ENCODE data around the gene ATG4A. TPM values are rescaled to one million over a fixed set of nuclear protein-coding genes. Genes with fewer than 3 reads are reported as not detected.

The ATG4A gene
- total and polyA plus RNA-seq, 8 donors = 8.9 to 14.6 (median 10.1) TPM

- FAIRE-seq (no peak), ATAC-seq (no peak), DNase-seq (no peak)
- H3K27ac ChIP-seq = no peak overlapping the region
- H3K36me3 ChIP-seq = no peaks in the 10 kb centered on the region
- TF ChIP-seq CTCF (IDR thresholded peaks at IDR 0.05) = no peak
- H3K9me3 ChIP-seq = no peaks in the 10 kb centered on the region
- no peaks in the 10 kb centered on the region for H3K4me1 ChIP-seq
- intact Hi-C loops (cut with DNase I) = no loop called here
- no peak overlapping the region for H3K4me3 ChIP-seq
- H3K27me3 ChIP-seq = peaks cover 0 to 3% (median 0%) of the 10 kb centered on the region in 4 donors
Measured at GRCh38 chrX:108105473-108105872, 13.9 kb downstream of the ATG4A start.

- no peak for FAIRE-seq
- Histone ChIP-seq H3K27ac (no peak overlapping the region), H3K27me3 (no peaks in the 10 kb centered on the region), H3K36me3 (no peaks in the 10 kb centered on the region), H3K4me3 (no peak overlapping the region), H3K4me1 (no peaks in the 10 kb centered on the region), H3K9me3 (no peaks in the 10 kb centered on the region)
- ATAC-seq = no peak
- TF ChIP-seq CTCF (IDR thresholded peaks at IDR 0.05) = no peak
- intact Hi-C loops (cut with DNase I) = no loop called here
- DNase-seq = no peak
Measured at GRCh38 chrX:108114541-108114940, 23.0 kb downstream of the ATG4A start.

- peak; percentile 95 for FAIRE-seq
- H3K27ac ChIP-seq = no peak overlapping the region
- ATAC-seq = no peak
- WGBS, 2 donors = 64 to 67% methylated on average over 3 of the region's 3 CpGs
- no peak for DNase-seq
- no peaks in the 10 kb centered on the region for H3K9me3 ChIP-seq
- H3K4me1 ChIP-seq = no peaks in the 10 kb centered on the region
- no peaks in the 10 kb centered on the region for H3K36me3 ChIP-seq
- H3K4me3 ChIP-seq = no peak overlapping the region
- no peak for TF ChIP-seq CTCF (IDR thresholded peaks at IDR 0.05)
- intact Hi-C loops (cut with DNase I) = no loop called here
- H3K27me3 ChIP-seq = peaks cover 0 to 3% (median 0%) of the 10 kb centered on the region in 4 donors
Measured at GRCh38 chrX:108117988-108118387, 26.4 kb downstream of the ATG4A start.

GRCh38 chrX:108121291-108121690 is 29.7 kb downstream of the ATG4A start:
- Histone ChIP-seq H3K9me3 (no peaks in the 10 kb centered on the region), H3K4me1 (no peaks in the 10 kb centered on the region), H3K27ac (no peak overlapping the region), H3K27me3 (peaks cover 0 to 3% (median 0%) of the 10 kb centered on the region in 4 donors), H3K36me3 (no peaks in the 10 kb centered on the region), H3K4me3 (no peak overlapping the region)
- WGBS, 2 donors = 63 to 68% methylated on average over 3 of the region's 3 CpGs
- no peak for FAIRE-seq
- no peak for ATAC-seq
- DNase-seq = no peak
- intact Hi-C loops (cut with DNase I) = no loop called here
- no peak for TF ChIP-seq CTCF (IDR thresholded peaks at IDR 0.05)

GRCh38 chrX:108122748-108123147 is 31.2 kb downstream of the ATG4A start:
- no peak overlapping the region for H3K27ac ChIP-seq
- H3K36me3 ChIP-seq = no peaks in the 10 kb centered on the region
- DNase-seq = no peak
- WGBS, 2 donors = 88 to 90% methylated on average over 2 of the region's 2 CpGs
- no peak for ATAC-seq
- no peaks in the 10 kb centered on the region for H3K4me1 ChIP-seq
- no peaks in the 10 kb centered on the region for H3K9me3 ChIP-seq
- no peak for TF ChIP-seq CTCF (IDR thresholded peaks at IDR 0.05)
- FAIRE-seq = no peak
- no peak overlapping the region for H3K4me3 ChIP-seq
- intact Hi-C loops (cut with DNase I) = no loop called here
- H3K27me3 ChIP-seq = peaks cover 0 to 3% (median 0%) of the 10 kb centered on the region in 4 donors
